GM15510 (cell line): Measurements from ENCODE around the gene ZNF423.

Experiments
- POLR2A ChIP-seq: IDR thresholded peaks from 3 replicates; pipeline ENCODE4 v1.6.1; 2011; ENCODE audit warnings: borderline replicate concordance; ENCODE audit not compliant: insufficient read length; ENCODE audit errors: extremely low read depth

ZNF423 gene

GRCh38 chr16:49704586-49705155 lies 151.2 kb downstream of the ZNF423 start:
- no peak for TF ChIP-seq POLR2A

- no peak for TF ChIP-seq POLR2A
Measured at GRCh38 chr16:49703483-49703882, 152.4 kb downstream of the ZNF423 start.

- no peak for TF ChIP-seq POLR2A
Measured at GRCh38 chr16:49701789-49702494, 154.0 kb downstream of the ZNF423 start.

GRCh38 chr16:49701065-49701685 lies 154.7 kb downstream of the ZNF423 start:
- TF ChIP-seq POLR2A: no peak

- no peak for TF ChIP-seq POLR2A
Measured at GRCh38 chr16:49700251-49701064, 155.5 kb downstream of the ZNF423 start.

- TF ChIP-seq POLR2A: no peak
Measured at GRCh38 chr16:49699841-49700175, 156.1 kb downstream of the ZNF423 start.

GRCh38 chr16:49698931-49699840 lies 156.7 kb downstream of the ZNF423 start:
- no peak for TF ChIP-seq POLR2A

- TF ChIP-seq POLR2A: no peak
Measured at GRCh38 chr16:49698453-49698815, 157.5 kb downstream of the ZNF423 start.

GRCh38 chr16:49697631-49698452 lies 158.1 kb downstream of the ZNF423 start:
- no peak for TF ChIP-seq POLR2A

GRCh38 chr16:49696414-49697101 lies 159.4 kb downstream of the ZNF423 start:
- no peak for TF ChIP-seq POLR2A

- no peak for TF ChIP-seq POLR2A
Measured at GRCh38 chr16:49695782-49696413, 160.0 kb downstream of the ZNF423 start.

GRCh38 chr16:49693445-49693844 lies 162.5 kb downstream of the ZNF423 start:
- no peak for TF ChIP-seq POLR2A
